HG02852 (cell line): Measurements from ENCODE around the gene ANKMY1.
"Not testable (repeated sequence)": the region's sequence is repeated elsewhere in the genome, so short reads cannot be mapped to it uniquely, and the experiment has no call there.

Source experiments
- ATAC-seq: cut with Tn5 transposase; IDR thresholded peaks from one replicate; pipeline ENCODE4 v1.9.1; 2021; ENCODE audit warnings: mild to moderate bottlenecking, moderate library complexity; ENCODE audit not compliant: unreplicated experiment

ANKMY1 gene

DNA sequence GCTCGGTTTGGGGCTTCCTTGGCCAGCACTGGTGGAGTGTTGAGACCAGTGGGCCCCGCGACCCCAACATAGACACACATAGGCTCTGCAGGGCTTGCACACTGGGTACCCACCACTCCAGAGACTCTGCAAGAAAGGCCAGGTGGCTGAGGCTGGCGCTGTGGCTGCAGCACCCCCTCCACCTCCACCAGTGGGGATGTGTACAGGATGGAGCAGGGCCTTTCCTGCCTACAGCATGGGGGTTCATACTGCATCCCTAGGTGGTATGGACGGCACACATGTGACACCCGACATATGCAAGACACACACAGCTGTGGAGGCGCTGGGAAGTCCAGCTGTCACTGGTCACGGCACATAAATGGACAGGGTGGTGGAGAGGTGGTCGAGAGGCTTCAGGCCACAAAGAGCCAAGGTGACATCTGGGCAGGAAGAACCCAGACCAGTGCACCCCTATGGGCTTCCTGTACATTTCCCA is 11.8 kb upstream of the ANKMY1 start:
- ATAC-seq, result no peak

DNA sequence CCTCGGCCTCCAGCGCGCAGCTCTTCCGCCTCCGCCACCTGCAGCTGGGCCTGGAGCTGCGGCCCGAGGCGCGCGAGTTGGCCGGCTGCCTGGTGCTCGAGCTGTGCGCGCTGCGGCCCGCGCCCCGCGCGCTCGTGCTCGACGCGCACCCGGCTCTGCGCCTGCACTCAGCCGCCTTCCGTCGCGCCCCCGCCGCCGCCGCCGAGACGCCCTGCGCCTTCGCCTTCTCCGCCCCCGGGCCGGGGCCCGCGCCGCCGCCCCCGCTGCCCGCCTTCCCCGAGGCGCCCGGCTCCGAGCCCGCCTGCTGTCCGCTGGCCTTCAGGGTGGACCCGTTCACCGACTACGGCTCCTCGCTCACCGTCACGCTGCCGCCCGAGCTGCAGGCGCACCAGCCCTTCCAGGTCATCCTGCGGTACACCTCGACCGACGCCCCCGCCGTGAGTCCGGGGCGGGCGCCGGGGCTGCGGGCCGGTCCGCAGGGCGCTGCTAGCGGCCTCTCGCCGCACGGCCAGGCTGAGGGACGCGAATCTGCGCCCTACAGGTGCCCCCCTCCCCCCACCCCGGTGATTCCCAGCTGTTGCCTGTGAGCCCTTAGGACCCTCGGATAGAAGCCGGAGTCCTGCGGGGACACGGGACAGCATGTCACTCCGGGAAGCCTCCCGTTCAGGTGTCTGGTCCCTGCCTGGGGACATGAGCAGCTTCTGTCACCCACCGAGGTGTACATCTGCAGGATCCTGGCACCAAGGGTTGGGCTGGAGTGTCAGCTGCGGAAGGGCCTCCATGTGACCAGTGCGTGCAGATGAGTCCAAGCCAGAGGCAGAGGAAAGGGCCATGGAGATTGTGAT is 11.1 kb upstream of the ANKMY1 start:
- peak; percentile 16 for ATAC-seq

DNA sequence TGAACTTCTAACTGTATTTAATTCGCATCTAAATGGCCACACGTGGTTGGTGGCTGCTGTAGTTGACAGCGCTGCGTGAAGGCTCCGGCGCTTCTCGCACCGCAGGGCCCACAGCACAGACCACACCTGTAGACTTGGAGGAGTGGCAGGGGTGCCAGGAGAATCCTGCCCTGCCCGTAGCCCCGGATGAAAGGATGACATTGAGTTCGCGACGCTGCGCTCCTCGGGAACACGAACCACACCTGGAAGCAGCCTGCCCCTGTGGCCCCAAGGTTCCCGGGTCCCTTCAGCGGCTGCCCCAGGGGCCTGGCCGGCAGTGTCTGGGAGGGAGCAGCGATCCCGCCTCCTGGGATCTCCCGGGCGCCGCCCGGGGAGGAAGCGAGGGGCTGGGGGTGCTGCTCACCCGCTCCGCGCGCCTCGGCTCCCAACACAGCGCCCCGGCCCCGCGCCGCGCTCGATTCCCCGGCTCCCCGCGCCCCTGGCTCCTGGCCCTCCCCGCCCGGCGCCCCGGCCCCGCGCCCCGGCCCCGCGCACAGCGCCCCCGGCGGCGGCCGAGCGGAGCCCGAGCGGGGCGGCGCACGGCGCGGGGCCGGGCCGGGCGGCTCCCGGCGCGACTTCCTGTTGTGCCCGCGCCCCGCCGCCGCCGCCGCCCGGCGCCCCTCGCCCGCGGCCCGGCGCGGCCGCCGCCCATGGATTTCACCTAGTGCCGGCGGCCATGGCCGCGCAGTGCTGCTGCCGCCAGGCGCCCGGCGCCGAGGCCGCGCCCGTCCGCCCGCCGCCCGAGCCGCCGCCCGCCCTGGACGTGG is 10.3 kb upstream of the ANKMY1 start, which contains the start of gene RNPEPL1:
TSS of gene RNPEPL1 (plus strand) at position 613 of the 806 bp plus-strand sequence. CDS start at position 716, 103 bp downstream.
- peak; percentile 31 for ATAC-seq

DNA sequence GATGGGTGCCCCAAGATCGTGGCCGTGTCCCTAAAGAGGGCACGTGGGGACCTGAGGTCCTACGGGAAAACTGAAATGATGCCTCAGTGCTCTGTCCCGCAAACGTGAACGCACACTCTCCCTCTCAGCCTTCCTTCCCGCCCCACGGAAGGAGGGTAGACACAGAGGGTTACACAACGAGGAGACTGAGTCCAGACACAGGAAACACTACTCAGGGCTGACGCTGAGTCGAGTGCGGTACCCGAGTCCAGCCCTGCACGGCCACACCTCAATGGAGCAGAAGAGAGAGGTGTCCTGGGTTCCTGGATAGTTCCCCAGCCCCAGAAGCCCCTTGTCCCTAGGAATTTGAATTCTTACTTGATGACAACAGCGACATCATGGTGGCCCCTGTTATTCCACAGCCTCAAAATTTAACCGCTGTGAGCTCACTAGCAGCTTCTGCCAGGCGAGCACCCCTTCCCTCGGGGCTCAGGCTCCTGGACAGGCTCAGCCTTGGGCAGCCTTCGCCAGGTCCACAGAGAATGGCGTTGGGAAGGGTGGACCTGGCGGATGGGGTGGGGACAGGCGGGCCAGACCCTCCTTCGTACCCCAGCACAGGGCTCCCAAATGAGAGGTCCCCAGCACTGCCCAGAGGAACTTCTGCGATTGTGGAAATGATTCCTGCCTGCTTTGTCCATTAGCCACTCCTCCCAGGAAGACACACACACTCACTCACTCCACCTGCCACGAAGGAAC is 9.5 kb upstream of the ANKMY1 start:
- no peak for ATAC-seq

DNA sequence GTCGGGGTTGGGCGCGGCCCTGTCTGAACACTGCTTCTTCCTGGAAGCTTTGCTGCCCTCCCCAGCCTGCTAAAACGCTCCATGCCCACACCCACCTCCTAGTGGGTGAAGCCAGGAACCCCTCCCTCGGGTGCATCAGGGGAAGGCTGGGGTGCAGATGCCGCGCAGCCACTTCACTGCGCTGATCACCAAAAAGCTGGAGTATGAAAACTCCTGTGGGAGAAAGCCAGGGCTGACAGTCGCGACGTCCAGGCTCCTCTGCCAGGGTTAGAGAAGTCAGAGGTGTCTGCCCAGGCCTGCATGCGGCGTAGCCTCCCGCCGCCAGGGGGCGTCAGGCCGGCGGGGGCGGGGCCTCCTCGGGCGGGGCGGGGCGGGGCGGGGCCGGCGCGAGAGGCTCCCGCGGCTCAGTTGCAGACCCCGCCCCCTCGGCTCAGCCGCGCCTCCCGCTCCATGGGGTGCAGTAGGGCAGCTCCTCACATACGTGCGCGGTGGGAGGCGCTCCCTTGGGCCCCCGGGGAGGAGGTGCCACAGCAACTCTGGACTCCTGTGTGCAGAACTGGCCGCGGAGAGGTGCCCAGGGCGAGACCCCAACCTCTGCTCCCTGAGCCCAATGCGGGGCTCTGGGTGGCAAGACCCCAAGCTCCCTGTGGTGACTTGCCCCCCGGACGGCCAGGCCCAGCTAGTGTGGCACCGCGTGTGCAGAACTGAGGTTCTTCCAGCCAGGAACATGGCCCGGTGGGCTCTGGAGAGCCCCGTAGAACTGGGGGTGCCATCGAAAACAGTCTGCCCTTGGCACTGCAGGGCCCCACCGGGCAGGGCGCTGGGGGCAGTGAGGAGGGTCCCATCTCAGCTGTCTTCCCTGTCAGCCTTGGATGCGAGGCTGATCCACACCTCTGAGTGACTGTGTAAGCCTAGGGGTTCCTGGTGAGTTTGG is 8.7 kb upstream of the ANKMY1 start:
- peak; percentile 53 for ATAC-seq

DNA sequence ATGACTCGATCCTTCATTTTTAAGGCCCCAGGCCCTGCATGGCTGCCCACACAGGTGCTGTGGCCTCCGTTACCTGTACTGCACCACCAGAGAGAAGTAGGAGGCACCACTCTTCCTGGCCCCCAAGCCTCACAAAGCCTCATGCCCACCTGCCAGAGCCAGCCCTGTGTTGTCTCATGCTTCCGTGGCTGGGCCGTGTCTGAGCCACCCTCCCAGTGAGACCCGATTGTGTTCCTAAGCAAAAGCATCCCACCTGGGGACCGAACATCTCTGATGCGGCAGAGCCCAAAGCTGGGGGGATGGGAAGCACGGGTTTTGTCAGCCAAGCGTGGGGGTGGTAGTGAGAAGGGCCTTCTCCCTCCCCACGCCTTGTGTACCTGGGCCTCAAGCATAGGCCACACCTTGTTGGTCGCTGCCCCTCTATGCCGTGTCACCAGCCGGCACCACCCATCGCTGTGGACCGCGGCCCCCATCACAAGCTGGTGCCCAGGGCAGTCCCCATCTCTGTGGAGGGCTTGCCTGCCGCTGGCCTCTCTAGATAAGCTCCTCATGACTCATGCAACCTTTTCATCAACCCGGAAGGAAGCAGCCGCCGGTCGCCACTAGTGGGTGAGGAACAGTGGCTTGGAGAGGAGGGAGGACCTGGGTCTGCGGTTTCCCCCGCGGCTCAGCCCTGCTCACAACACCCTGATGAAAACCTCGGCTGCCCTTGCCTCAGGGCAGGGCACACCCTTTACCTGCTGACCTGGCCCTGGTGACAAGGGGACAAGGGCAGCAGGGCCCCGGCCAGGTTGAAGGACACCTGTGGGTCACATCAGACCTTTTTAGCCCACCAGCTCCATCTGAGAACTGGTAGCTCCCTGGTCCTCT is 7.8 kb upstream of the ANKMY1 start:
- ATAC-seq, result peak; percentile 32

DNA sequence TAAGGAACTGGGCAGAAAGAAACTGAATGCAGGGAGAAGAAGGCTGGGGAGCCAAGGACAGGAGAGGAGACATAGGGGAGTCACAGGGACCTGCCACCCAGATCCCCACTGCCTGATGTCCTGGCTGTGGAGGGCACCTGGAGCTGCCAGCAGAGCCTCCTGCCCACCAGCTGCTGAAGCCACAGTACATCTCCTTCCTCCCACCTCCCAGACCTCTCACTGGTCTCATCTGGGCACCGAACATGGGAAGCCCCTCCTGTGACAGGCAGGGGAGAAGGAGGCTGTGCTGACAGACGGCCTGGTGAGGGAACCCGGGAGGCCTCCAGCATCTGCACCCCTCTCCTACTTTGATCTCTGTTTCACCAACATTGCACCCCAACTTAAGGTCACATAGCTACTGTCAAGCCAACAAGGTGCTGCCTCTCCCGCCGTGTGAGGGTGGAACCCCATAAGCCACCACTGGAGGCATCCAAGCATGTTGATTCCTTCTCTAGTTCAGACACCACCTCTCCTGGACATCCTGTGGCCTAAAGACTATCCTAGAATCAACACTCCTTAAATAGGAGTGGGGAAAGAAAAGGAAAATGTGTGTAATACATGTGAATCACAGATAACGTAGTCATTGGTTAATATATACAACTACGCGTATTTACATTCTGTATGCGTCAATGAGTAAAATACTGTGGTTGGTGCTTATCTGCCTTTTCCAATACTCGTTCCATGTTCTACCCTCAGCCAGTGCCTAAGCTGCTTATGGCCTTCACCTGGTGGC is 7.0 kb upstream of the ANKMY1 start:
- ATAC-seq, result no peak

DNA sequence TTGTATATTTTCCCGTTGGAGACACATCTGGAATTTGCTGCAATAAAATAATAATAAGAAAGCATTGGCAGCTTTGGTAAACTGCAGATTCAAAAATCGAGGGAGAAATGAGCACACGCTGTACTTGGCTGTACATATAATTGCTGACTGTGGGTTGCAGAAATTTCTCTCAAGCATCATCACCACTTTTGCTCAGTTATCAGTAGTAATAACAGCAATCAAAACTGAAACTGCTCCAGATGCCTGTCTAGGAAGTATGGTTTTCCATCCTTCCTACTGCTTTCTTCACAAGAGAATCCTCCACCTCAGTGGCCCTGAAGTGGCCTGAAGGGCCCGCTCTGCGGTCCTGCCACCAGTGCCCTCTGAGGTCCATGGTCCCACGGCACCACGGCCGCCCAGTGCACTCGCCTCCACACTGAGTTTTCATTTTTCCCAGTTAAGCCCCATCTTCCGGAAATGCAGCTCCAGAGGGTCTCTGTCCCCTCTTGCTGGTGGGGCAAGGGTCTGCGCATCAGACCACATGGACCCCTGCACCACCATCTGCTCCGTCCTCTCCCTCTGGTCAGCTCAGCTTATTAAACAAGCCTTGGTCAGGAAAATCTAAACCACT is 6.3 kb upstream of the ANKMY1 start:
- ATAC-seq, result no peak

DNA sequence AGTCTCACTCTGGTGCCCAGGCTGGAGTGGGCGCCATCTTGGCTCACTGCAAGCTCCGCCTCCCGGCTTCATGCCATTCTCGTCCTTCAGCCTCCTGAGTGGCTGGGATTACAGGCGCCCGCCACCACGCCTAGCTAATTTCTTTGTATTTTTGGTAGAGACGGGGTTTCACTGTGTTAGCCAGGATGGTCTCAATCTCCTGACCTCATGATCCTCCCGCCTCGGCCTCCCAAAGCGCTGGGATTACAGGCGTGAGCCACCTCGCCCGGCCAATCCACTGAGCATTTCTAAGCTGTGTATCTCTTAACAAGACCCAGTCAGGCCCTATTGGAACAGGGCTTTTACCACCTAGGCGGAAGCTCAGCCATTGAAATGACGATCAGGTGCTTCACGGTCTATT is 5.4 kb upstream of the ANKMY1 start:
- not testable (repeated sequence) for ATAC-seq

DNA sequence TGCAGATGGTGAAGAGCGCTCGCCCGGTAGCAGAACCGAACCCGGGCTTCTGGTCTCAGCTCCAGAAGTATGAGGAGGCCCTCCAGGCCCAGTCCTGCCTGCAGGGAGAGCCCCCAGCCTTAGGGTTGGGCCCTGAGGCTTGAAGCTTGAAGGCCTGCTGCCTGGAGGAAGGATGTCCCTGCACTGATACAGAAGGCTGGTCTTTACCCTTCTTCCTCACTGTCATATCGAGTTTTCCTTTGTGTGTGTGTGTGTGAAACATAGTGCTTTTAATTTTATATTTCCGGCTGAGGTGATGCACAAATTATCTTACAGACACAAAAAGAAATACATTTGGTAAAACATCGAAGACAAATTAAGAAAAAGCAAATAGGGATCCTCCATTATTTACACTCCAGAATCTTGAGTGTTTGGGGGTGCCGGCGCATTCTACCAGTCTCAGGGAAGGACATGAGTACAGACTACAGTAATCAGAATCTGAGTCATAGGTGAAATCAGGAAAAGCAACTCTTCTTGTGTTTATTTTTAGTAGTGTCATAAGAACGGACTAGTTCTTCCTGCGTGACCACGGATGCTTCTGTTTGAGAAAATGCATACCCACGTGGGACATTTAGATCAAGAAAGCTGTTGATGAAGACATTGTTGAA is 3.7 kb upstream of the ANKMY1 start:
- ATAC-seq, result peak; percentile 2

DNA sequence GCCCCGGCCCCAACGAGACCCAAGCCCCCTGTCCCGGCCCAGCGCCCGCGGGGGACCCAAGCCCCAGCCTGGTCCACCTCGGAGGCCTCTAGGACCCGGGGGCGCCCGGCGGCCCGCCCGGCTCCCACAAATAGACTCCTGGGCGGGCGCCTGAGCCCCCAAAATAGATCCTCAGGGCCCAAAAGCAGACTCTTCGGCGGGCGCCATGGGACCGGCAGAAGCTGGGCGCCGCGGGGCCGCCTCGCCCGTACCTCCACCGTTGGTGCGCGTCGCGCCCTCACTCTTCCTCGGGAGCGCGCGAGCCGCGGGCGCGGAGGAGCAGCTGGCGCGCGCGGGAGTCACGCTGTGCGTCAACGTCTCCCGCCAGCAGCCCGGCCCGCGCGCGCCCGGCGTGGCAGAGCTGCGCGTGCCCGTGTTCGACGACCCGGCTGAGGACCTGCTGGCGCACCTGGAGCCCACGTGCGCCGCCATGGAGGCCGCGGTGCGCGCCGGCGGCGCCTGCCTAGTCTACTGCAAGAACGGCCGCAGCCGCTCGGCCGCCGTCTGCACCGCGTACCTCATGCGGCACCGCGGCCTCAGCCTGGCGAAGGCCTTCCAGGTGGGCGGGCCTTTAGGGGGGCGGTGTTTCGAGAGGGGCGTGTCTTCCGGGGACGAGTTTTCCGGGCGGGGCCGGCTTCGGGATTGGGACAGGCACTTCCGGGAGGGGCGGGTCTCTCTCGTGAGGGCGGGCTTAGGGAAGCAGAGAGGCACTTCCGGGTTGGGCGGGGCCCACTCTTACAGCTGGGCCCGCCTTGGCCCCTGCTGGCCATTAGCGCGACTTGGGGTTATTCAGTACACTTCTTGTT is 2.9 kb upstream of the ANKMY1 start:
- ATAC-seq, result peak; percentile 54

DNA sequence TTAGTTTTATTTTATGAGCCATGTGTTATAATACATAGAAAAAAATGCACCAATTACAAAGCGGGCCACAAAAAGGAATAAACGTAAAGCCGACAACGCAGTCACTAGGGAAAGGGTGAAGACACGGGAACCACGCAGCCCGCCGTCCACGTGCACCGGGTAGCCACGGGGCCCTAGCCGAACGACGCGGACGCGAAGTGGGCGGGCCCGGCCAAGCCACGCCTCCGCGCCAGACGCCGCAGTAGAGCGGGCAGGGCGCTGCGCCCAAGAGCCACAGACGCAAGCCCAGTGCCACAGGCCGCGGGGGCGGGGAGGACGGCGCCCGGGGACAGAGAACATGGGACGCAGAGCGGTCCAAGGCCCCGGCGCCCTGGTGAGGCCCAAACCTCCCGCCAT is 2.3 kb upstream of the ANKMY1 start, which contains the start of gene DUSP28:
TSS of gene DUSP28 (plus strand) at position 274 of the 396 bp plus-strand sequence. CDS start 328 bp downstream, outside the sequence.
- ATAC-seq, result peak; percentile 50

DNA sequence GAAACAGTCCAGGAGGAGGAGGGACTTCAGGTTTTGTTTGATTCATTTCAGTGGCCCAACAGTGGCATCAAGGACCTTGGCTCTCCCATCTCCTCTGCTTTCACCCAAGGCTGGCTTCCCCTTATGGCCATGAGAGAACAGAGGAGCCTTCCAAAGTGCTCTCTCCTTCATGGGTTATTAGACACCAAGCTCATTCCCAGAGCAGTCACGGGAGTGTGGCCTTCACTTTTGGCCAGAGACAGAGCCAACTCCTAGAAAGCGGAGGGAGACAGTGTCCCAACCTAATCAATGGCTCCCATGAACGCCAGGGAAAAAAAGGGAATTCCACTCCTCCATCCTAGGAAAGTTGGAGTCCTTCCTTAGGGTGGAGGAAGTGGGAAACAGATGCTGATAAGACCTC is 1.5 kb upstream of the ANKMY1 start:
- ATAC-seq, result no peak

DNA sequence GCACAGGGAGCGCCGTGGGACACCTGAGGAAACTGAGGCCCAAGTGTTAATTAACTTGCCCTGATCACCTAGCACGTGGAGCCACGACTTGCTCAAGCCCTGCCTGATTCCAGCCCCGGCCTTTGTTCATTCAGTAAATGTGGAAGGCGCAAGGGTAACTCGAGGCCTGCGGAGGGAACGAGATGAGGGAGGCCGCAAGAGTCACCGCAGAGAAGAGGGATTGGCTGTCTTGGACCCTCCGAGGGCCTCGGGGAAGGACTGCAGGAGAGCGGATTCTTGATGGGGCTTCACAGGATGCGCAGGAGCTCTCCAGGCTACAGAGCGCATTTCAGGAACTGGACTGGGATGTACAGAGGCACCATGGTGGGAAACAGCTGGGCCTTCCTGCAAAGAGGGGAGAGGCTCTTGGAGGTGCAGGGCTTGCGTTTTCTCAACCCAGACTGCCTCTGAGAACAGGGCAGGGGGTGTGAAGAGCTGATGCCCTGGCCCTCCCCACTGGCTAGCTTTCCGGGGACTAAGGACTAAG is 511 bp upstream of the ANKMY1 start:
- ATAC-seq, result no peak

DNA sequence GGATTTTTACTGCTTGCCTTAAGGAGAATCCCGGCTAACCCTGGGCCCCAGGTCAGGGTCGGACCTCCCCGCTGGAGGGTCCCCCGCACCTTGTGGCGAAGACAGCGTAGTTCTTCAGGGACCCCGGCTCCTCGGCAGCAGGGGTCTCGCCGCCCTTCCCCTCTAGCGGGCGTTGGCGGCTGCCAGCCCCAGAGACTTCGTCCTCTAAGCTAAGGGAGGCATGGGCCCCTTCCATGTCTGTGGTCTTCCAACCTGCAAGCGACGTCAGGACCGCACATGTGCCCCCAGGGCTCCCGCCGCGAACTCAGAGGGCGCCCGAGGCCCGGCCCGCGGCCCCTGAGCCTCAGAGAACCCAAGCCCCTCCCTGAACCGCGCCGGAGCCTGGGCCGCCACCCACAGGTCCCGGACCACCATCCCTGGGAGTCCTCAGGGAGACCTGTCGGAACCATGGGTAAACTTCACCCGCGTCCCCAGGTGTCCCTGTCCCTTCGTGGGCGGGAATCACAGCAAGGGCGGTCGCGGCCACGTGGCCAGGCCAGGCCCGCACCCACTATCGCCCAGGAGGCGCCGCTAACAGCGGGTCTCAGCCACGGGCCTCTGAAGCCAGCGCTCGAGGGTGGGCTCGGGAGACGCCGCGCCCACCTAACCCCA is 562 bp downstream of the ANKMY1 start:
- no peak for ATAC-seq
